GM10248 (cell line): ENCODE measurements around the gene ARHGEF7.

ENCODE experiments used
- CTCF ChIA-PET: fragments of 300-600 bp; sonication (Branson Sonifier 250); formaldehyde crosslinking; extraction: SDS; loops from one replicate; lab custom pipeline; 2021; ENCODE audit warnings: antibody characterized with exemption; lab: Yijun Ruan, JAX
- POLR2A ChIA-PET: fragments of 350-650 bp; sonication (Branson Sonifier 250); formaldehyde crosslinking; extraction: SDS; loops from one replicate; lab custom pipeline; 2020; ENCODE audit warnings: antibody characterized with exemption; lab: Yijun Ruan, JAX
- DNase-seq: peaks from one replicate; pipeline ENCODE4 v3.0.0; 2012; ENCODE audit errors: extremely low spot score
- CTCF ChIP-seq: IDR thresholded peaks from 2 replicates; pipeline ENCODE4 v1.5.1; 2012; ENCODE audit warnings: mild to moderate bottlenecking, low read depth; ENCODE audit errors: extremely low read depth, missing control alignments, control extremely low read depth

ARHGEF7 gene

GRCh38 chr13:111337741-111338140 is 222.6 kb downstream of the ARHGEF7 start:
- TF ChIP-seq CTCF = no peak
- CTCF ChIA-PET = no interaction called here
- POLR2A ChIA-PET = no interaction called here
- DNase-seq = no peak

- POLR2A ChIA-PET = no interaction called here
- CTCF ChIA-PET = no interaction called here
- no peak for DNase-seq
- TF ChIP-seq CTCF = no peak
Observed at GRCh38 chr13:111338841-111339240, 223.7 kb downstream of the ARHGEF7 start.

GRCh38 chr13:111339366-111340143 is 224.4 kb downstream of the ARHGEF7 start:
- no peak for TF ChIP-seq CTCF
- DNase-seq = no peak
- ChIA-PET POLR2A (no interaction called here), CTCF (no interaction called here)

GRCh38 chr13:111341886-111342285 is 226.8 kb downstream of the ARHGEF7 start:
- POLR2A ChIA-PET = no interaction called here
- no peak for TF ChIP-seq CTCF
- CTCF ChIA-PET = no interaction called here
- no peak for DNase-seq

GRCh38 chr13:111342721-111343120 is 227.6 kb downstream of the ARHGEF7 start:
- DNase-seq = no peak
- TF ChIP-seq CTCF = no peak
- ChIA-PET CTCF (no interaction called here), POLR2A (no interaction called here)

- CTCF ChIA-PET = no interaction called here
- DNase-seq = no peak
- no peak for TF ChIP-seq CTCF
- POLR2A ChIA-PET = no interaction called here
Observed at GRCh38 chr13:111343186-111343805, 228.2 kb downstream of the ARHGEF7 start.
